ENCODE results near the gene CARS1. TPM values are rescaled to one million over a fixed set of nuclear protein-coding genes. Genes with fewer than 3 reads are reported as not detected.

Gene CARS1
- total and polyA plus RNA-seq, 10 of the 15 experiments (the other 5 are each of a cell fraction or from before 2014, with no cell fraction given), result 7.8 to 60.6 (median 45.7) TPM

- ChIA-PET SMC1A (ENCODE audit: uncharacterized antibody, unreplicated experiment) (no interaction called here), POLR2A (no interaction called here), CTCF (interaction anchor here (1.5 kb wide), 1 partner anchor 9 kb away, joined by 4 read pairs; no protein-coding TSS in a partner anchor), RAD21 (ENCODE audit: unreplicated experiment) (interaction anchor here (1.2 kb wide), 1 partner anchor 10 kb away, joined by 3 read pairs; no protein-coding TSS in a partner anchor)
- peaks cover 17% of the 10 kb centered on the region for H3K79me2 ChIP-seq (ENCODE audit: control insufficient read depth, insufficient read depth, low read length)
- intact Hi-C loops (cut with micrococcal nuclease; ENCODE audit: unreplicated experiment) (no loop called here), in situ Hi-C loops (cut with MboI) (no loop called here)
- no peak overlapping the region for H2AFZ ChIP-seq (ENCODE audit: control insufficient read depth, low read depth, low read length)
- H3K27ac ChIP-seq (ENCODE audit: control insufficient read depth, insufficient read depth), result no peak overlapping the region
- no peaks in the 10 kb centered on the region for H4K20me1 ChIP-seq (ENCODE audit: control insufficient read depth, insufficient read depth)
- BruUV-seq (replicated peaks), result no TSS peak
- H3K4me1 ChIP-seq (ENCODE audit: control insufficient read depth, insufficient read depth, low read length), result peaks cover 3% of the 10 kb centered on the region
- DNase-seq (ENCODE audit: low read depth, low spot score) (no peak), FAIRE-seq (no peak), ATAC-seq (no peak)
- H3K4me3 ChIP-seq, result no peak overlapping the region
- 70% methylated on average over 11 of the region's 11 CpGs for WGBS (ENCODE audit: insufficient coverage, insufficient replicate concordance, low lambda C conversion rate, missing lambda C conversion rate)
- no peaks in the 10 kb centered on the region; a peak in 1 of 4 replicates for H3K27me3 ChIP-seq (replicated peaks in 1 of 2; ENCODE audit: control insufficient read depth in 2 of 2, insufficient read depth in 2 of 2, low read length in 1 of 2)
- H3K4me2 ChIP-seq (ENCODE audit: control insufficient read depth, insufficient read depth), result no peak overlapping the region
- H3K9me3 ChIP-seq (replicated peaks; ENCODE audit: control insufficient read depth, insufficient read depth, low read length), result peaks cover 3% of the 10 kb centered on the region; the same call in 2 of the 3 replicates
- H3K36me3 ChIP-seq (ENCODE audit: control insufficient read depth in 2 of 2, insufficient read depth in 2 of 2, low read length in 1 of 2), result no peaks in the 10 kb centered on the region
- no peak overlapping the region for H3K9ac ChIP-seq (ENCODE audit: control insufficient read depth, insufficient read depth, low read length)
- TF ChIP-seq TBL1XR1 (IDR thresholded peaks at IDR 0.05; ENCODE audit: low read depth, low read length), result no peak
- TF ChIP-seq NFYB (IDR thresholded peaks at IDR 0.05; ENCODE audit: insufficient read depth, low read depth, low read length), result no peak
- no peak for TF ChIP-seq PRDM15 (CRISPR knock-in tag; IDR thresholded peaks at IDR 0.05)
- TF ChIP-seq DPF2 (IDR thresholded peaks at IDR 0.05), result no peak
- TF ChIP-seq LARP7 (IDR thresholded peaks at IDR 0.05), result no peak
- no peak for TF ChIP-seq RBBP5 (conservative IDR thresholded peaks at IDR 0.05)
- TF ChIP-seq REST (IDR thresholded peaks at IDR 0.05; ENCODE audit: low read depth, low read length), result no peak
- no peak for TF ChIP-seq CHD4 (IDR thresholded peaks at IDR 0.05)
- no peak for TF ChIP-seq FOXM1 (IDR thresholded peaks at IDR 0.05; ENCODE audit: low read depth, low read length)
- no peak for TF ChIP-seq JUND (IDR thresholded peaks at IDR 0.05; ENCODE audit: low read depth, low read length)
- no peak for TF ChIP-seq CBX3 (IDR thresholded peaks at IDR 0.05; ENCODE audit: borderline replicate concordance, low read depth)
- TF ChIP-seq ZNF217 (IDR thresholded peaks at IDR 0.05), result no peak
- TF ChIP-seq, protein P1, sequence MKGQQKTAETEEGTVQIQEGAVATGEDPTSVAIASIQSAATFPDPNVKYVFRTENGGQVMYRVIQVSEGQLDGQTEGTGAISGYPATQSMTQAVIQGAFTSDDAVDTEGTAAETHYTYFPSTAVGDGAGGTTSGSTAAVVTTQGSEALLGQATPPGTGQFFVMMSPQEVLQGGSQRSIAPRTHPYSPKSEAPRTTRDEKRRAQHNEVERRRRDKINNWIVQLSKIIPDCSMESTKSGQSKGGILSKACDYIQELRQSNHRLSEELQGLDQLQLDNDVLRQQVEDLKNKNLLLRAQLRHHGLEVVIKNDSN (IDR thresholded peaks at IDR 0.05; ENCODE audit: borderline replicate concordance, extremely low read length, insufficient read depth, low read depth, low read length), result no peak
- no peak for TF ChIP-seq SIN3A (IDR thresholded peaks at IDR 0.05; ENCODE audit: low read depth, low read length)
- TF ChIP-seq ELK1 (IDR thresholded peaks at IDR 0.05; ENCODE audit: low read depth, low read length), result no peak
These were observed 3.3 kb upstream of the CARS1 start for GRCh38 chr11:3060436-3061025.

All from GM12878 (cell line).